Endothelial cell of umbilical vein (primary cell): ENCODE results near the gene ZNF223.

Experiments used
- CTCF ChIP-seq, 2 donors: IDR thresholded peaks; 1 replicate in 1 of 2; 2 replicates in 1 of 2; pipeline ENCODE4 v1.5.1; 2011; ENCODE audit warnings: low read length in 2 of 2, mild to moderate bottlenecking in 2 of 2, moderate library complexity in 2 of 2, control low read depth in 1 of 2, inconsistent platforms in 1 of 2, low read depth in 1 of 2; ENCODE audit not compliant: insufficient read depth in 1 of 2; ENCODE audit errors: extremely low read depth in 1 of 2
- EZH2 ChIP-seq: IDR thresholded peaks from 2 replicates; pipeline ENCODE4 v1.6.1; 2012; ENCODE audit warnings: borderline replicate concordance, low read depth, mild to moderate bottlenecking, moderate library complexity, low read length, inconsistent platforms; ENCODE audit not compliant: severe bottlenecking
- JUN ChIP-seq: IDR thresholded peaks from 2 replicates; pipeline ENCODE4 v1.6.1; 2011; ENCODE audit warnings: borderline replicate concordance, low read depth; ENCODE audit not compliant: insufficient read length, insufficient read depth
- POLR2A ChIP-seq: IDR thresholded peaks from 2 replicates; pipeline ENCODE4 v1.6.1; 2012; ENCODE audit warnings: low read depth, mild to moderate bottlenecking, control low read depth, low read length
- POLR2AphosphoS5 ChIP-seq: IDR thresholded peaks from 2 replicates; pipeline ENCODE4 v1.6.1; 2012; ENCODE audit warnings: low read depth, mild to moderate bottlenecking, control low read depth, low read length, moderate library complexity; ENCODE audit not compliant: insufficient read depth

GRCh38 chr19:44010468-44010867, 41.4 kb upstream of the ZNF223 start:
- TF ChIP-seq POLR2AphosphoS5 (no peak), CTCF (IDR thresholded peaks at IDR 0.05; ENCODE audit: extremely low read depth in 1 of 2, insufficient read depth in 1 of 2, low read depth in 1 of 2, low read length in 2 of 2) (no peak), POLR2A (no peak), JUN (no peak), EZH2 (no peak)
